Measurements from ENCODE around the gene ZNF396. TPM values are rescaled to one million over a fixed set of nuclear protein-coding genes. Genes with fewer than 3 reads are reported as not detected.

ZNF396 gene
- total RNA-seq, 4 donors from 2014 or later, result 0.11 to 2.0 (median 0.95) TPM

GRCh38 chr18:35334212-35334611 is 42.9 kb downstream of the ZNF396 start:
- Histone ChIP-seq H3K27ac (no peak overlapping the region), H3K27me3 (no peaks in the 10 kb centered on the region), H3K36me3 (peaks cover 9 to 78% (median 24%) of the 10 kb centered on the region in 3 donors), H3K9me3 (no peaks in the 10 kb centered on the region), H3K4me1 (peaks cover 0 to 3% (median 0%) of the 10 kb centered on the region in 3 donors), H3K4me3 (no peak overlapping the region)
- TF ChIP-seq CTCF (IDR thresholded peaks at IDR 0.05) (no peak), POLR2A (IDR thresholded peaks at IDR 0.05) (no peak)
- DNase-seq, result no peak
- WGBS, 2 donors, result 89 to 92% methylated on average over 1 of the region's 1 CpG
- intact Hi-C loops (cut with DNase I), result no loop called here

- Histone ChIP-seq H3K4me3 (no peak overlapping the region), H3K4me1 (peaks cover 0 to 3% (median 0%) of the 10 kb centered on the region in 3 donors), H3K36me3 (peaks cover 6 to 52% (median 9%) of the 10 kb centered on the region in 3 donors), H3K27me3 (no peaks in the 10 kb centered on the region), H3K9me3 (no peaks in the 10 kb centered on the region), H3K27ac (no peak overlapping the region)
- WGBS, 2 donors, result 71 to 83% methylated on average over 4 of the region's 4 CpGs
- no peak for DNase-seq
- no peak for TF ChIP-seq POLR2A (IDR thresholded peaks at IDR 0.05)
- intact Hi-C loops (cut with DNase I), result no loop called here
These were observed 45.6 kb downstream of the ZNF396 start for GRCh38 chr18:35331367-35332087.

- Histone ChIP-seq H3K4me1 (no peaks in the 10 kb centered on the region), H3K4me3 (no peak overlapping the region), H3K9me3 (no peaks in the 10 kb centered on the region), H3K27me3 (no peaks in the 10 kb centered on the region), H3K36me3 (peaks cover 0 to 25% (median 5%) of the 10 kb centered on the region in 3 donors), H3K27ac (no peak overlapping the region)
- DNase-seq, result no peak
- intact Hi-C loops (cut with DNase I), result no loop called here
- no peak for TF ChIP-seq POLR2A (IDR thresholded peaks at IDR 0.05)
- TF ChIP-seq CTCF (IDR thresholded peaks at IDR 0.05), result no peak
These were observed 48.3 kb downstream of the ZNF396 start for GRCh38 chr18:35328868-35329267.

DNA sequence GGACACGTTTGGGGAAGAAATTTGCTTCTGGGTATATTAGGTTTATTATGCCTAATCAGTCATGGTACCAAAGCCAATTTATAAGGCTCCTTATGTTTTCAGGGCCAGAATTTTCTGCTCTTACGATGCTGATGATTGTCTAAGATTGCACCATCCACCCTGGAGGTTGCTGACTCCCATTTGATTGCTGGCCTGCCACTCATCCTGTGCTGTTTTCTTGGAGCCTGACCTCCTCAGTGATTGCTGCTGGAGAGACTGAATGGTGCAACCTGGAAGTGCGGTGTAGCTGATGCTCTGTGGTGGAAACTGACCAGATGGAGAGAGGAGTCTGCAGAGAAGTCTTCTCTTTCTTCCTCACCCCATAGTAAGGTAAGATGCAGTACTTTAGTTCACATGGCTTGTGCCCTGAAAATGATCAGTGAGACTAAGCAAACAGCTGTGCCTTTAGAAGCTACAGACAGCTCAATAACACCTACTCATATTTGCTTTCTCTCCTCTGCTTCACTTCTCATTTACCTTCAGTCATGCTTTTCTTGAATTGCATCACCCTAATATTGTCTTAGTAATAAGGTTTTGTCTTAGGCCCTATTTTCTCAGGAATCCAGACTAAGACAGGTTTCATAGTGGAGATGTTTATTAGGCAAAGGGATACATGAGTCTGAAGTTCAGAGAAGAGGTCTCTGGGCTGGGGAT is 50.3 kb downstream of the ZNF396 start:
- peaks cover 0 to 10% (median 0%) of the 10 kb centered on the region in 3 donors for H3K4me1 ChIP-seq
- no peak overlapping the region for H3K27ac ChIP-seq
- H3K27me3 ChIP-seq, result no peaks in the 10 kb centered on the region
- no peaks in the 10 kb centered on the region for H3K9me3 ChIP-seq
- H3K4me3 ChIP-seq, result no peak overlapping the region
- no peak for DNase-seq
- H3K36me3 ChIP-seq, result peaks cover 0 to 5% (median 0%) of the 10 kb centered on the region in 3 donors
- WGBS, 2 donors, result 31 to 48% methylated on average over 2 to 3 of the region's 3 CpGs
- TF ChIP-seq CTCF (IDR thresholded peaks at IDR 0.05), result no peak
- no peak for TF ChIP-seq POLR2A (IDR thresholded peaks at IDR 0.05)
- intact Hi-C loops (cut with DNase I), result no loop called here

DNA sequence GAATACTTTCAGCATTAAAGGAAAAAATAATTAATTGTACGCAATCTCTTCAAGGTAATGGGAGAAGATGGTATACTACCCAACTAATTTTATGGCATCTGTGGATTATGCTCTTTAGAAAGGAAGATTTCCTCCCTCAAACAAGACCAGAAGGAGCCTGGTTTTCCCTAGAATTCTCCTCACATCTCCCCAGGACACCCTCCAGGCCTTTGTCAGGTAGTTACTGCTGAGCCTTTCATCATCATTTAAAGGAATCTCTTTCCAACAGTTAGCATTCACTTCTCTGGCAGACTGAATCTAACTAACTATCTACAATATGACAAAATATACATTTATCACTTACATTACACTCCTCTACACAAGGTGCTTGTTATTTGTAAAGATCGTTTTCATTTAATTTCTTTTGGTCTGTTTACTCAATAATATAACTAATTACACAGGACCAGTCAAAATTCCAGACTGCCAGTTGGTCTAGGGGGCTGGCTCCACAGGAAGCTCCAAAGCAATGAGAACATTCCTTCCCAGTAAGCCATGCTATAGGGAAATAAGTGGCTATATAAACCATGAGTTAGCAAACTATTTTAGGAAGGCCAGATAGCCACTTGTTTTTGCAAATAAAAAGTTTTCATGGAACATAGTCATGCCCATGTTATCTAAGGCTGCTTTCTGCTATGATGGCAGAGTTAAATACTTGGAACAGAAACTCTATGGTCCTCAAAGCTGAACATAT is 52.0 kb downstream of the ZNF396 start:
- intact Hi-C loops (cut with DNase I), result no loop called here
- Histone ChIP-seq H3K4me3 (no peak overlapping the region), H3K9me3 (no peaks in the 10 kb centered on the region), H3K4me1 (peaks cover 0 to 10% (median 0%) of the 10 kb centered on the region in 3 donors), H3K36me3 (no peaks in the 10 kb centered on the region), H3K27me3 (no peaks in the 10 kb centered on the region), H3K27ac (no peak overlapping the region)
- WGBS, 2 donors, result 54 to 71% methylated on average over 2 of the region's 2 CpGs
- TF ChIP-seq POLR2A (IDR thresholded peaks at IDR 0.05), result no peak
- no peak for TF ChIP-seq CTCF (IDR thresholded peaks at IDR 0.05)
- DNase-seq, result no peak
